Ishikawa (cell line): Measurements from ENCODE around the gene PKNOX2.

Source experiments
- CEBPB ChIP-seq: IDR thresholded peaks from 2 replicates; pipeline ENCODE4 v1.6.1; 2012
- CREB1 ChIP-seq: IDR thresholded peaks from 2 replicates; pipeline ENCODE4 v1.6.1; 2012; ENCODE audit warnings: low read depth
- EGR1 ChIP-seq: IDR thresholded peaks from 2 replicates; pipeline ENCODE4 v1.6.1; 2012
- EP300 ChIP-seq: IDR thresholded peaks from 2 replicates; pipeline ENCODE4 v1.6.1; 2012; ENCODE audit warnings: borderline replicate concordance
- FOXM1 ChIP-seq: IDR thresholded peaks from 2 replicates; pipeline ENCODE4 v1.6.1; 2012; ENCODE audit warnings: low read depth, borderline replicate concordance
- NFIC ChIP-seq: IDR thresholded peaks from 2 replicates; pipeline ENCODE4 v1.6.1; 2012
- RAD21 ChIP-seq: IDR thresholded peaks from 2 replicates; pipeline ENCODE4 v1.6.1; 2012; ENCODE audit warnings: low read depth
- TAF1 ChIP-seq: IDR thresholded peaks from 2 replicates; pipeline ENCODE4 v1.6.1; 2012; ENCODE audit warnings: low read depth, mild to moderate bottlenecking
- TCF12 ChIP-seq: IDR thresholded peaks from 2 replicates; pipeline ENCODE4 v1.6.1; 2012; ENCODE audit warnings: low read depth
- TEAD4 ChIP-seq: IDR thresholded peaks from 2 replicates; pipeline ENCODE4 v1.6.1; 2012
- YY1 ChIP-seq: IDR thresholded peaks from 2 replicates; pipeline ENCODE4 v1.6.1; 2012; ENCODE audit warnings: low read depth
- ZBTB7A ChIP-seq: IDR thresholded peaks from 2 replicates; pipeline ENCODE4 v1.6.1; 2012; ENCODE audit warnings: low read depth
- TF ChIP-seq, protein P1 (sequence below): IDR thresholded peaks from 2 replicates; pipeline ENCODE4 v1.6.1; 2012; ENCODE audit warnings: low read depth, mild to moderate bottlenecking
- TF ChIP-seq, protein P2 (sequence below): IDR thresholded peaks from 2 replicates; pipeline ENCODE4 v1.6.1; 2012
- TF ChIP-seq, protein P3 (sequence below): IDR thresholded peaks from 2 replicates; pipeline ENCODE4 v1.6.1; 2012

PKNOX2 gene

DNA sequence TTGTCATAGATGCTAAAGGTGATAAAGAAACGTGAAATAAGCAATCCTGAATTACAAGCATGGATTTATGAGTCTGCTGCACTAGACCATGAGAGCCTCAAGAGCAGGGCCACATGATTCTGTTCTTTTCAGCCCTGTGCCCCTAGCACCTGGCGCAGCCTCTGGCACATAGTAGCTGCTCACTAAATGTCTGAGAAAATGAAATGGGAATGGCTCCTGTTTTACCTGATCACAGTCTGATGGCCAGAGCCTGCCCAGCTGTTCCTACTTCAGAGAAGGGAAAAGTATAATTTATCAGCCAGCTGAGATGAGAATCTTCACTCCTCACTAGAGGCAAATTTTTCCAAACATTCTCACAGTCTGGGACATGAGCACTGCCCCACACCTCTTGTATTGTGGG is 10.7 kb upstream of the PKNOX2 start:
- TF ChIP-seq RAD21: no peak
- TF ChIP-seq, protein P1, sequence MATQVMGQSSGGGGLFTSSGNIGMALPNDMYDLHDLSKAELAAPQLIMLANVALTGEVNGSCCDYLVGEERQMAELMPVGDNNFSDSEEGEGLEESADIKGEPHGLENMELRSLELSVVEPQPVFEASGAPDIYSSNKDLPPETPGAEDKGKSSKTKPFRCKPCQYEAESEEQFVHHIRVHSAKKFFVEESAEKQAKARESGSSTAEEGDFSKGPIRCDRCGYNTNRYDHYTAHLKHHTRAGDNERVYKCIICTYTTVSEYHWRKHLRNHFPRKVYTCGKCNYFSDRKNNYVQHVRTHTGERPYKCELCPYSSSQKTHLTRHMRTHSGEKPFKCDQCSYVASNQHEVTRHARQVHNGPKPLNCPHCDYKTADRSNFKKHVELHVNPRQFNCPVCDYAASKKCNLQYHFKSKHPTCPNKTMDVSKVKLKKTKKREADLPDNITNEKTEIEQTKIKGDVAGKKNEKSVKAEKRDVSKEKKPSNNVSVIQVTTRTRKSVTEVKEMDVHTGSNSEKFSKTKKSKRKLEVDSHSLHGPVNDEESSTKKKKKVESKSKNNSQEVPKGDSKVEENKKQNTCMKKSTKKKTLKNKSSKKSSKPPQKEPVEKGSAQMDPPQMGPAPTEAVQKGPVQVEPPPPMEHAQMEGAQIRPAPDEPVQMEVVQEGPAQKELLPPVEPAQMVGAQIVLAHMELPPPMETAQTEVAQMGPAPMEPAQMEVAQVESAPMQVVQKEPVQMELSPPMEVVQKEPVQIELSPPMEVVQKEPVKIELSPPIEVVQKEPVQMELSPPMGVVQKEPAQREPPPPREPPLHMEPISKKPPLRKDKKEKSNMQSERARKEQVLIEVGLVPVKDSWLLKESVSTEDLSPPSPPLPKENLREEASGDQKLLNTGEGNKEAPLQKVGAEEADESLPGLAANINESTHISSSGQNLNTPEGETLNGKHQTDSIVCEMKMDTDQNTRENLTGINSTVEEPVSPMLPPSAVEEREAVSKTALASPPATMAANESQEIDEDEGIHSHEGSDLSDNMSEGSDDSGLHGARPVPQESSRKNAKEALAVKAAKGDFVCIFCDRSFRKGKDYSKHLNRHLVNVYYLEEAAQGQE: no peak
- no peak for TF ChIP-seq EP300
- no peak for TF ChIP-seq CREB1
- no peak for TF ChIP-seq TAF1
- no peak for TF ChIP-seq YY1
- TF ChIP-seq EGR1: no peak
- TF ChIP-seq TEAD4: no peak
- no peak for TF ChIP-seq ZBTB7A
- TF ChIP-seq NFIC: no peak
- TF ChIP-seq CEBPB: no peak
- TF ChIP-seq, protein P2, sequence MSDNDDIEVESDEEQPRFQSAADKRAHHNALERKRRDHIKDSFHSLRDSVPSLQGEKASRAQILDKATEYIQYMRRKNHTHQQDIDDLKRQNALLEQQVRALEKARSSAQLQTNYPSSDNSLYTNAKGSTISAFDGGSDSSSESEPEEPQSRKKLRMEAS: no peak
- TF ChIP-seq, protein P3, sequence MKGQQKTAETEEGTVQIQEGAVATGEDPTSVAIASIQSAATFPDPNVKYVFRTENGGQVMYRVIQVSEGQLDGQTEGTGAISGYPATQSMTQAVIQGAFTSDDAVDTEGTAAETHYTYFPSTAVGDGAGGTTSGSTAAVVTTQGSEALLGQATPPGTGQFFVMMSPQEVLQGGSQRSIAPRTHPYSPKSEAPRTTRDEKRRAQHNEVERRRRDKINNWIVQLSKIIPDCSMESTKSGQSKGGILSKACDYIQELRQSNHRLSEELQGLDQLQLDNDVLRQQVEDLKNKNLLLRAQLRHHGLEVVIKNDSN: no peak
- TF ChIP-seq TCF12: no peak
- TF ChIP-seq FOXM1: no peak

DNA sequence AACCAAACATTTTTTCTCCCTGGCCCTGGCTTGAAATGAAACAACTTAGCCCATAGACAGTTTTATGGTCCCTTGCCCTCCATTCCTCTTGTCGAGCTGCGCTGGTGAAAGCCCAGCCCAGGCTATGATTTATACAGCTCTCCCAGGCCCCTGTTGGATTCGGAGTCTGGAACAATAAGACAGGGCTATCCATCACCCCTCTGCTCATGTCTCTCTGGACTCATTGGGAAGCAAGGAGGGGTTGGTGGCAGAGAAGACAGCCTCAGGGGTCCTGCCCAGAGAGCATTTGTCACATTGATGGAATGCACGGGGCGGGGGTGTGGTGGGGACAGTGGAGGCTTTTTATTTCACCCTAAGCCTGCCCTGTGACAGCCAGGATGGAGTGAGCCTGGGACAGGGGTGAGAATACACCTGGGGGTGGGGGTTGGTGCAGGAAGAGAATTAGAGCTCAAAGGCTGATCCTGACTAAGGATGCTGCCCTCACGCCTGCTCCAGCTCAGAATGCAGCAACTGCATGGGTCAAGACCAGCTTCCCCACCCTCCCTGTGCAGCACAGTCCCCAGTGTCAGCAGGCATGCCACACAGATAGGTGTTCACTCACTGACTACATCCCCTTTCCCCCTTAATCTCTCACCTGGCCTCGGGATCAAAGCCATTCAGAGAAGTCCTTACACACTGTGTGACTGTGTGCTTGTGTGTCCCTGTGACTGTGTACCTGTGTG is 10.0 kb upstream of the PKNOX2 start:
- TF ChIP-seq ZBTB7A (no peak), YY1 (no peak), CREB1 (no peak), TEAD4 (no peak), TCF12 (no peak), RAD21 (no peak), EGR1 (no peak), NFIC (no peak), TAF1 (no peak), FOXM1 (no peak), CEBPB (no peak), EP300 (no peak)
- TF ChIP-seq, protein P3: no peak
- TF ChIP-seq, protein P1: no peak
- TF ChIP-seq, protein P2: no peak

DNA sequence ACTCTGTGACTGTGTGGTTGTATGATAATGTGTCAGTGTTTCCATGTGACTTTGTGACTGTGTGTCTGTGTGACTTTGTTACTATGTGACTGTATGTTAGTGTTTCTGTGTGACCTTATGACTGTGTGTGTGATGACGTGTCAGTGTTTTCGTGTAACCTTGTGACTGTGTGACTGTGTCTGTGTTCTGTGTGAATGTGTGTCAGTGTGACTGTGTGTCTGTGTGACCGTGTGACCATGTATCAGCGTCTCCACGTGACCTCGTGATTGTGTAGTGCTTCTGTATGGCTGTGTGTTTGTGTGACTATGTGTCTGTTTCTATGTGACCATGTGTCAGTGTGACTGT is 9.5 kb upstream of the PKNOX2 start:
- no peak for TF ChIP-seq NFIC
- no peak for TF ChIP-seq TAF1
- no peak for TF ChIP-seq TCF12
- TF ChIP-seq, protein P3: no peak
- TF ChIP-seq ZBTB7A: no peak
- no peak for TF ChIP-seq EGR1
- TF ChIP-seq, protein P2: no peak
- TF ChIP-seq EP300: no peak
- no peak for TF ChIP-seq CEBPB
- TF ChIP-seq, protein P1: no peak
- no peak for TF ChIP-seq FOXM1
- TF ChIP-seq YY1: no peak
- TF ChIP-seq RAD21: no peak
- no peak for TF ChIP-seq TEAD4
- no peak for TF ChIP-seq CREB1
